ENCODE measurements around the gene ZNF75A.

GRCh38 chr16:3276679-3277078, 28.6 kb upstream of the ZNF75A start:
- TF ChIP-seq MAFG (tag; conservative IDR thresholded peaks at IDR 0.05) (no peak), FOSL1 (tag; conservative IDR thresholded peaks at IDR 0.05) (no peak), MBD2 (IDR thresholded peaks at IDR 0.05; ENCODE audit: borderline replicate concordance, low read depth) (no peak), MAX (CRISPR knock-in tag; IDR thresholded peaks at IDR 0.05) (no peak), SNRNP70 (optimal IDR thresholded peaks at IDR 0.05; ENCODE audit: low read depth, low read length) (no peak), POLR2A (conservative IDR thresholded peaks at IDR 0.05) (no peak), HCFC1 (IDR thresholded peaks at IDR 0.05; ENCODE audit: low read depth, low read length) (no peak), RBM22 (IDR thresholded peaks at IDR 0.05; ENCODE audit: low read depth, low read length, poor library complexity, severe bottlenecking) (no peak), GATA2 (CRISPR knock-in tag; IDR thresholded peaks at IDR 0.05) (no peak), MTA3 (IDR thresholded peaks at IDR 0.05; ENCODE audit: borderline replicate concordance) (no peak), DMBX1 (CRISPR knock-in tag; IDR thresholded peaks at IDR 0.05; ENCODE audit: borderline replicate concordance) (no peak)
